ENCODE data around the gene AKAP9.
"Not testable (repeated sequence)": the region's sequence is repeated elsewhere in the genome, so short reads cannot be mapped to it uniquely, and the experiment has no call there.

Gene AKAP9

DNA sequence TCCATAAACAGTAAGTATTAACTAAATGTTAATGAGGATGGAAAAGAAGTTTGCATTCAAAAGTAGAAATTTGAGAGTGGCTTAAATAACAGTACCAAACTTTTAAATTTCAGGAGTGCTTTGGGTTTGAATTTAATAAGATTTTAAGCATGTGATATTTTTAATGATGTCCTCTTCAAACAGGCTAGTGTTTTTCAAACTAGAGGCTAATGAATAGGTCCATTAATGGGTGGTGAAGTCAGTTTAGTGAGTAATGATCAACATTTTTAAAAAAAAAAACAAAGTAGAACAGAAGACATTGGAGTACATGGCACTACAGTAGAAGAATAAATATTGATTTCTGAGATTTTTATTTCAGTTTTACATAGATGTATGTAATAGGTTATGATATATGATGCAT, 72.9 kb downstream of the AKAP9 start:
- DNase-seq (ENCODE audit: low spot score), result no peak

DNA sequence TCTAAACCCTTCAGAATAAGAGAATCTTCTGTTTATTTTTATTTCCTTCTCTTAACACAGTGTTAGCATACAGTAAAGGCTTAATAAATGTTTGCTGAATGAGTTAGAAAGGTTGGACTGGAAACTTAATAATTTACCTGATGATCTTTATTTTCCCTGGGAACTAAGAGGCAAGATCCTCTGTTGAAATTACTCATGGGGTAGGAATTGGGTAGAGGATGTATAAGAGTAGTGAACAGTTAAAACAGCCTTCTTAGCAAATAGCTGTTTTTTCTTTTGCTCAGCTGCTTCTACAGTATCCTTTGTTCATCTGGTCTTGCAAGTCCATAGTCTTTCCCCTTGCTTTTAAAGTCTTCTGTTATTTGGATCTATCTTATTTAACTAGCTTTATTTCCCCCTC, 80.0 kb downstream of the AKAP9 start:
- DNase-seq (ENCODE audit: low spot score), result no peak

- DNase-seq (ENCODE audit: low spot score), result no peak
Measured at GRCh38 chr7:92025260-92025659, 84.6 kb downstream of the AKAP9 start.

GRCh38 chr7:92026635-92027034, 86.0 kb downstream of the AKAP9 start:
- DNase-seq (ENCODE audit: low spot score), result not testable (repeated sequence)

DNA sequence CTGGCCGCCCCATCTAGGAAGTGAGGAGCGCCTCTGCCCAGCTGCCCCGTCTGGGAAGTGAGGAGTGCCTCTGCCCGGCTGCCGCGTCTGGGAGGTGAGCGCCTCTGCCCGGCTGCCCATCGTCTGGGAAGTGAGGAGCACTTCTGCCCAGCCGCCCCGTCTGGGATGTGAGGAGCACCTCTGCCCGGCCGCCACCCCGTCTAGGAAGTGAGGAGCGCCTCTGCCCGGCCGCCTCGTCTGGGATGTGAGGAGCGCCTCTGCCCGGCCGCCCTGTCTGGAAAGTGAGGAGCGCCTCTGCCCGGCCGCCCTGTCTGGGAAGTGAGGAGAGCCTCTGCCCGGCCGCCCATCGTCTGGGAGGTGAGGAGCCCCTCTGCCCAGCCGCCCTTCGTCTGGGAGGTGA, 86.5 kb downstream of the AKAP9 start:
- not testable (repeated sequence) for DNase-seq (ENCODE audit: low spot score)

DNA sequence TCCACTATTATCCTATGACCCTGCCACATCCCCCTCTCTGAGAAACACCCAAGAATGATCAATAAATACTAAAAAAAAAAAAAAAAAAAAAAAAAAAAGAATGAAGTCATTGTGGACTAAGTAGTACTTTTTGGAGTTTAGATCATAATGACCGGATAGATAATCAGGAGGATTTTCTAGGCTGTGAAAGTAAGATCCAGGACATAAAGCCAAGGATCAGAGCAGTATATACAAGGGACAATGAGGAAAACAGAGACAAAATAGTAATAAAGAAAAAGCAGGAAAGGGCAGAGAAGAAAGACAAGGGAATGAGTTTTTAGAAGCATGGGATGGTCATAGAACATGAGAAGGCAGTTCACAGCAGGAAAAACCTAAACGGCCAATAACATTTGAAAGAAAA, 87.6 kb downstream of the AKAP9 start:
- no peak for DNase-seq (ENCODE audit: low spot score)

- DNase-seq (ENCODE audit: low spot score), result no peak
Measured at GRCh38 chr7:92028686-92029085, 88.0 kb downstream of the AKAP9 start.

DNA sequence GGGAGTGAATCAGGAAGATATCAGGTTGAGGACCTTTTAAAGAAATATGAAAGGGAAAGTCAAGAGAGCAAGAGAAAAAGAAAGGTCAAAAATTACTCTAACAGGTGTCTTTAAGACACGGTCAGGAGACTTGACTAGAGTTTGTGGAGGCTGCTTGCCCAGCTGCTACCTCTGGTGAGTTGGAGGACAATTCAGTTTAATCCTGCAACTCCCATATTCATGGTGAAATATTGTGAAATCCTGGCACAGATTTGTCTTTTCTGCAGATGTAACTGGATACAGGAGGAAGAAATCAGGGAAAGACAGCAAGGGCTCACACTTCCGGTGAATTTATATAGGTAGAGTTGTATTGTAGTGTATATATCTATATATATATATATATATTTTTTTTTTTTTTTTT, 93.5 kb downstream of the AKAP9 start:
- no peak for DNase-seq (ENCODE audit: low spot score)

DNA sequence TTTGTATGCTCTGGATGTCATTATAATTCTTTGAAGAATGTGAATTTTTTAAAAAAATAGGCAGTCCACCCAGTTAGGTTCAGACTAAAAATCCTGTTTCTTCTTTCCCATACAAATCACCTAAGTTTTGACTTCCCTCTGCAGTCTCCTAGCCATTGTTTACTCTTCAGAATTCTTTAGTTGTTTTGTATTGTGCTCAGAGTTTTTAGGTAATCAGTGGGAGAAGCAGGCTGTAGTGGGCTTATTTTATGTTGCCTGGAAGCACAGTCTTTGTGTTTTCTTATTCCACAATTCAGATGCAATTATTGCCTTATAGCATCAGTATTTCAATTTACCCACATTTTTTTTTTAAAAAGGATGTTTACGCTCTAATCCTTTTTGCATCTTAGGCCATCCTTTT, 94.9 kb downstream of the AKAP9 start:
- no peak for DNase-seq (ENCODE audit: low spot score)

DNA sequence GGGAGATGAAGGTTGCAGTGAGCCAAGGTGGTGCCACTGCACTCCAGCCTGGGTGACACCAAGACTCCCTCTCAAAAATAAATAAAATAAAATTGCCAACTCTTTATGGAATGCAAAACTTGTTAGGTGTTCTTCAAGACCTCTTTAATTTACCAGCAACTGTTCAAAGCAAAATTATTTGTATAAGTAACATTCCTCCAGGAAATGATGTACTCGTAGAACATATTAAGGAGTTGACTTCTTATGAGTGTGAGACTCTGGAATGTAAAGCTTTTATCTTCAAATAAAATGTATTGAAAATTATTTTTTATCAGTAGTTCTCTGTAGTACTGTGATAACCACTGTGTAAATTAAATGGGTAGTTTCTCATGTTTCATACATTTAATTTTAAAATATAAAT, 99.2 kb downstream of the AKAP9 start:
- DNase-seq (ENCODE audit: low spot score), result no peak

DNA sequence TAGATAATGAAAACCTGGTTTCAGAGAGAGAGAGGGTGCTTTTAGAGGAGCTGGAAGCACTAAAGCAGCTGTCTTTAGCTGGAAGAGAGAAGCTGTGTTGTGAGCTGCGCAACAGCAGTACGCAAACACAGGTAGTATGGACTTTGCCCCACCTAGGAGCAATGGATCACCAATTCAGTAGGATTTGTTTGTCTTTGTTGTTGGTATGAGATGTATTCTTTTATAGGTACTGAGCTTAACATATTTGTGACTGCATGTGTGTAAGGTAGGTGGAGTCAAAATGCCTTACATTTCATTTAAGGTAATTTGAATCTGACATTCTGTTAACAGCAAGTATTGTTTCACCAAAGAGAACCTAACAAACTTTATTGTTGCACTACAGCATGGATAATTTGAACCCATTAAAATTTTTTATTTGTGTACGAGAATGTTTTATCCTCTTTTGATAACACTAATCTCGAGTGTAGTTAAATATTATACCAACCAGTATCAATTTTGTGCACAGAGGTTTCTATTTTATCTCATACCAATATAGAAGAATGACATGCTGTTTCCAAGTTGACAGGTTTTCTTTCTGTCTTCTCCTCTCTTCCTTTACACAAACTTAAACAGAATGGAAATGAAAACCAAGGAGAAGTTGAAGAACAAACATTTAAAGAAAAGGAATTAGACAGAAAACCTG, 101.5 kb downstream of the AKAP9 start:
- no peak for DNase-seq (ENCODE audit: low spot score)

DNA sequence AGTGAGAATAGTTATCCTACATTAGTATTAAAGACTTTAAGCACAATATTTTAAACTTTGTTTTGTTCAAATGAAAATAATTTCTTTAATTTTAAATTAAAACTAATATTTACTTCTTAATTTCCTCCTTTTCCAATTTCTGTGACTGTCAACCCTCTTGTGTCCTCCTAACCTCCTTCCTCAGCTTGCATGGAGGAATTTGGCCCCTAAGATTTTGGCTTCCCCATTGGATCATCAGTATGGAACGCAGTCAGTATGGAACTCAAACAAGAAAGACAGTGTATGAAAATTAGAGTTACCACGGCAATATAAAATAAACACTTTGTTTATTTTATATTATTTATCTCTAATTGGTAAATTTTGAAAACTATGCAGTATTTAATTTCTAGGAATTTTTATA, 102.4 kb downstream of the AKAP9 start:
- no peak for DNase-seq (ENCODE audit: low spot score)

- DNase-seq (ENCODE audit: low spot score), result no peak
Measured at GRCh38 chr7:92043637-92044036, 103.0 kb downstream of the AKAP9 start.

DNA sequence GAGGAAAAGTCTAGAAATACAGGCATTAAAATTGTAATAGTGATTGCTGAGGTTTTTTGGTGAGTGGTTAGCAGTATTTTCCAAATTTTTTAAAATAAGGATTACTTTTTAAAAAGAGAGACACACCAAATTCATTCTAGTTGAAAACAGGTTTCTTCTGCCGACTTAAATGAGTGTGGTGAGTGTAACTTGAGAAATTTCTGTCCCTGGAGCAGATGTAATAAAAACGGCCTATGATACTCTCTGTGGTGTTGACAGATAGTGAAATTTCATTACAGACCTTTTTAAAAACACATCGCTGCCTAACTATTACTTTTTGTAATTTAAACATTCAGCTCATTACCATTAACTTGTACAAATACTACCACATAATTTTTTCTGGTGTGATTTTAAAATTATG, 103.5 kb downstream of the AKAP9 start:
- no peak for DNase-seq (ENCODE audit: low spot score)

DNA sequence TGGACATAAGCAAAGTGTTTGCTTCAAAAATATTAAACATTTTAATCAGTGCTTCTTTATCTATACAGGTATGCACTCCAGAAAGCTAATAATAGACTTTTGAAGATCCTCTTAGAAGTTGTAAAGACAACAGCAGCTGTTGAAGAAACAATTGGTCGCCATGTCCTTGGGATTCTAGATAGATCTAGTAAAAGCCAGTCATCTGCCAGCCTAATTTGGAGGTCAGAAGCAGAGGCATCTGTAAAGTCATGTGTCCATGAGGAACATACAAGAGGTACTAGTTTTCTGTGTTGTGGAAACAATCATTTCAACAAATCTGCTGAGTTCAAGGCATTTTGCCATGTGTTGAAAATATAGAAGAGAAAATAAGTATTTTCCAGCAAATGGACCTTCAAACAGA, 104.3 kb downstream of the AKAP9 start:
- no peak for DNase-seq (ENCODE audit: low spot score)

DNA sequence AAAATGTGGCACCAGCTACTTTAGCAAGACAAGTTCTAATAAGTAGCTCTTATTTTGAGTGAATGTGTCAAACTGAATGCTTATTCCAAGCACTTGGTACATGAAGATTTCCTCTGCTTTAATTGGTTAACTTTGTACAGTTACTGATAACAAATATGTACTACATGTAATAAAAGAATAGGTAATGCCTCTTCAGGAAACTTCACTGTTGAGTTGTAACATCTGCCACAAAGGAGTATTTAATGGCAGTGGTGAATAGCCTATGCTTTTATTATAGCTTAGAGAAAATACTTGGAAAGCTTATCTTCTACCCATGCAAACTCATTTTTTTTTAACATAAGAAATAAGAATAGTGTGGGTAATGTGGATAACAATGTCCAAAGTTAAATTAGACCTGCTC, 111.0 kb downstream of the AKAP9 start:
- no peak for DNase-seq (ENCODE audit: low spot score)

DNA sequence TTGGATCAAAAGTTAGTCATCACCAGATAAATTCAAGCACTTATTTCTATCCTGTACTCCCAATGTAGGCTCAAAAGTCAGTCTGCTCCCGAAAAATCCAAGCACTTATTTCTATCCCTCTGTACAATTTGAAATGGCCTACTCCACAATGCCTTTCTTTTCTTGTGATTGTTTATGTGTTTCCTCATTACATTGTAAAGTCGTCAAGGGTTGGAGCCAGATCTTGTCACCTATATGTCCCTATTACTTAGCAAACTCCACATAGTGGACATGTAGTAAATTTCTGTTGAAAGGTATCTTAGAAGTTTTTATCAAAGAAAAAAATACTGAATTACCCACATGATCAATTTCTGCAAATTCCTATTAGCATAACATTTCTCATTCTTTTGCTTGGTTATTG, 111.5 kb downstream of the AKAP9 start:
- no peak for DNase-seq (ENCODE audit: low spot score)

GRCh38 chr7:92052684-92053083, 112.0 kb downstream of the AKAP9 start:
- DNase-seq (ENCODE audit: low spot score), result no peak

DNA sequence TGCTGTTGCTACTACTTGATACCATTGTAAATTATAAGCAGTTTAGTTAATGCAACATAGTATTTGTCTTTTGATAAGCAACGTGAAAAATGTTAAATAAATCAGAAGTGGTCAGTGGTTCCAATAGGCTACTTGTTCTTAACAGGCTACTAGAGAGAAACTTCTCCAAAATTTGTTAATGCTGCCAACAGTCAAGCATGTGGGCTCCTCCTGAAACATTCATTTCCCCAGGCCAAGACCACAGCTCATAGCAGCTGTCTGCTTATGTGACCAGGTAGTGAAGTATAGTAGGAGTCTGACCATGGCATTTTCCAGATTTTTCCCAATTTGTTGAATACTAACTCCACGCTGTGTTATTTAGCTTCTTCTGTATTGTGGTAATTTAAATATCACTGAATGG, 112.7 kb downstream of the AKAP9 start:
- no peak for DNase-seq (ENCODE audit: low spot score)

GRCh38 chr7:92056286-92056685, 115.6 kb downstream of the AKAP9 start:
- DNase-seq (ENCODE audit: low spot score), result no peak

DNA sequence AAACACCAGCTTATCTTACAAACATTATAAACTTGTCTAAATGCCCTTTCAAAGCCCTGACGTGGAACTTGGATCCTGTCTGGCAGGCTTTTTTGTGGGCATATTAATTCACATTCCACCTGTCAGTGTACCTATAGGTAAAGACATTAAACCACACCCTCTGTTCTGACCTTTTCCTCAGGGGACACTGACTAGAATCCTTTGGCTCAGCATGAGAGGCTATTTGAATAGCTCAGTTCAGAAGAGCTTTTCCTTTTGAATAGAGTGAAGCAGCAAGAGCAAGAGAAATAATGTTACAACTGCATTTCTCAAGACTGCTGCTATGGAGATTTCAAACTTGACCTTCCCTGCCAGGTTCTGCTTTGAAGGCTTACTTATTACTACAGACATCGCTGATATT, 116.7 kb downstream of the AKAP9 start:
- DNase-seq (ENCODE audit: low spot score), result no peak

- DNase-seq (ENCODE audit: low spot score), result peak; percentile 9
Measured at GRCh38 chr7:92058040-92058439, 117.4 kb downstream of the AKAP9 start.

DNA sequence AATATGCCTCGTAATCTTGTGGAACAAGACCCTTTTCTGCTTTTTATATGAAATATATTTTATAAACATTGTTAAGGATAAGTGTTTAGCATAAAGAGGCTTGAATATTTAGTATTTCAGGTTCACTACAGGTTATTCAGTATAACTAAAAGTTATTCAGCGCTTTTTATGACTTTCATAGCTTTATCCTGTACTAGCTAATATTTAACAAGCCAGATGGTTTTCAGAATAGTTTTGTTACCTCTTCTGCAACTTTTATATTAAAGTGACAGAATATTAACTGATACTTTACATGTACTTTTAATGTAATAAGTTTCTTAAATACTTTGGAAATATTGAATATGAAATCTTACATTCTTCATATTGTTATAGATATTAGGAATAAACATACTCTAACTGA, 118.2 kb downstream of the AKAP9 start:
- DNase-seq (ENCODE audit: low spot score), result no peak

GRCh38 chr7:92061154-92061553, 120.5 kb downstream of the AKAP9 start:
- DNase-seq (ENCODE audit: low spot score), result no peak

Data from CD4-positive, alpha-beta T cell treated with Interleukin-15 for 4 hours (primary cell).